Tibial nerve (tissue), 4 donors: Measurements from ENCODE around the gene CLEC9A.

Source experiments
- CTCF ChIP-seq, 5 experiments: fragments of 200-600 bp in 3 of 5; fragments of 450-650 bp in 2 of 5; sonication (generic) in 3 of 5; IDR thresholded peaks; one replicate each; pipeline ENCODE4 v1.5.1; 2016 to 2019; ENCODE audit warnings: antibody characterized with exemption in 5 of 5, mild to moderate bottlenecking in 3 of 5, moderate library complexity in 2 of 5
- EP300 ChIP-seq, 2 donors: sonication (generic); formaldehyde crosslinking; IDR thresholded peaks; one replicate each; pipeline ENCODE4 v1.6.1; 2017; ENCODE audit warnings: antibody characterized with exemption in 2 of 2, mild to moderate bottlenecking in 1 of 2
- POLR2A ChIP-seq, 2 donors: fragments of 450-650 bp; IDR thresholded peaks; one replicate each; pipeline ENCODE4 v1.6.1; 2017; ENCODE audit warnings: antibody characterized with exemption in 2 of 2, mild to moderate bottlenecking in 2 of 2, moderate library complexity in 2 of 2

- no peak for TF ChIP-seq CTCF (IDR thresholded peaks at IDR 0.05)
- TF ChIP-seq POLR2A (IDR thresholded peaks at IDR 0.05), result no peak
- no peak for TF ChIP-seq EP300 (IDR thresholded peaks at IDR 0.05)
Measured at GRCh38 chr12:10016881-10017280, 13.6 kb upstream of the CLEC9A start.
